GM23248 (cell line): ENCODE results near the gene LRRC7.

ENCODE experiments used
- EZH2 ChIP-seq: fragments of 200-600 bp; sonication (generic); IDR thresholded peaks from 2 replicates; pipeline ENCODE4 v1.6.1; 2018; ENCODE audit warnings: antibody characterized with exemption, mild to moderate bottlenecking; ENCODE audit not compliant: insufficient read depth, poor library complexity, severe bottlenecking
- EZH2phosphoT487 ChIP-seq: fragments of 200-600 bp; sonication (generic); IDR thresholded peaks from 2 replicates; pipeline ENCODE4 v1.6.1; 2018; ENCODE audit warnings: antibody characterized with exemption, moderate library complexity, mild to moderate bottlenecking, low read depth; ENCODE audit not compliant: insufficient read depth

GRCh38 chr1:70051926-70052325 is 484.2 kb downstream of the LRRC7 start:
- TF ChIP-seq EZH2 (no peak), EZH2phosphoT487 (no peak)
